Sigmoid colon (tissue), 7 donors: Measurements from ENCODE around the gene MMD. TPM values are rescaled to one million over a fixed set of nuclear protein-coding genes. Genes with fewer than 3 reads are reported as not detected.

ENCODE experiments used
- DNase-seq: peaks from one replicate; pipeline ENCODE4 v3.0.0-alpha.2; 2019
- H3K27ac ChIP-seq, 4 donors: fragments of 200-600 bp; sonication (generic); one replicate each; pipeline ENCODE4 v1.5.1; 2016 to 2019; ENCODE audit warnings: mild to moderate bottlenecking in 1 of 4
- H3K27me3 ChIP-seq, 3 donors: fragments of 200-600 bp; sonication (generic); one replicate each; pipeline ENCODE4 v1.5.1; 2019; ENCODE audit warnings: mild to moderate bottlenecking in 1 of 3
- H3K36me3 ChIP-seq, 4 donors: fragments of 200-600 bp; sonication (generic); one replicate each; pipeline ENCODE4 v1.5.1; 2016 to 2019
- H3K4me1 ChIP-seq, 4 donors: fragments of 200-600 bp; sonication (generic); one replicate each; pipeline ENCODE4 v1.5.1; 2017 to 2019
- H3K4me3 ChIP-seq, 4 donors: fragments of 200-600 bp; sonication (generic); one replicate each; pipeline ENCODE4 v1.5.1; 2017 to 2019; ENCODE audit warnings: mild to moderate bottlenecking in 2 of 4, moderate library complexity in 1 of 4
- H3K9me3 ChIP-seq, 4 donors: fragments of 200-600 bp in 3 of 4; sonication (generic) in 3 of 4; one replicate each; pipeline versions ENCODE4 v1.5.1 to v1.6.1; 2013 to 2019
- CTCF ChIP-seq, 4 experiments: fragments of 450-650 bp in 3 of 4; fragments of 200-600 bp in 1 of 4; IDR thresholded peaks; one replicate each; pipeline ENCODE4 v1.5.1; 2016 to 2019; ENCODE audit warnings: antibody characterized with exemption in 4 of 4, mild to moderate bottlenecking in 3 of 4, moderate library complexity in 2 of 4
- EP300 ChIP-seq, 4 donors: sonication (generic); formaldehyde crosslinking; IDR thresholded peaks; one replicate each; pipeline ENCODE4 v1.6.1; 2017; ENCODE audit warnings: antibody characterized with exemption in 4 of 4
- POLR2A ChIP-seq, 2 donors: fragments of 450-650 bp; IDR thresholded peaks; one replicate each; pipeline ENCODE4 v1.6.1; 2016; ENCODE audit warnings: antibody characterized with exemption in 2 of 2, mild to moderate bottlenecking in 2 of 2, moderate library complexity in 2 of 2
- POLR2AphosphoS5 ChIP-seq, 4 donors: sonication (generic); formaldehyde crosslinking; IDR thresholded peaks; one replicate each; pipeline ENCODE4 v1.6.1; 2017; ENCODE audit warnings: antibody characterized with exemption in 4 of 4
- WGBS, 2 donors: extraction: QIAGEN DNeasy Blood & Tissue Kit; methylation state at CpG; one replicate each; pipeline ENCODE4 v1.1.7; 2013; 5-methylcytosine and 5-hydroxymethylcytosine counted together
- intact Hi-C: fragments of 100-400 bp; cut with DNase I; formaldehyde crosslinking; loops from one replicate; pipeline ENCODE4 v1.15.1; 2023
- polyA plus RNA-seq, 3 donors: library from polyadenylated mRNA; stranded (reverse); fragments of 200-250 nt; gene quantifications; one replicate each; pipeline ENCODE4 v1.2.3, GENCODE V29; 2013
- total RNA-seq, 4 donors: library from RNA; depleted of rRNA; stranded (reverse); fragments of >200 nt; gene quantifications; one replicate each; pipeline ENCODE4 v1.1.0, GENCODE V29; 2016
- donor health status: healthy with polysubstance abuse.
- donor health status: Bipolar disorder and iron deficiency.
- donor health status: healthy.

The MMD gene
- total and polyA plus RNA-seq, 7 donors: 12.0 to 51.3 (median 26.9) TPM

- Histone ChIP-seq H3K4me1 (peaks cover 0 to 27% (median 20%) of the 10 kb centered on the region in 4 donors), H3K27ac (no peak overlapping the region), H3K27me3 (no peaks in the 10 kb centered on the region), H3K4me3 (no peak overlapping the region), H3K36me3 (no peaks in the 10 kb centered on the region), H3K9me3 (no peaks in the 10 kb centered on the region)
- 27 to 62% methylated on average over 4 of the region's 4 CpGs for WGBS, 2 donors
- DNase-seq: no peak
- TF ChIP-seq EP300 (IDR thresholded peaks at IDR 0.05) (no peak), POLR2A (IDR thresholded peaks at IDR 0.05) (no peak), CTCF (IDR thresholded peaks at IDR 0.05) (no peak), POLR2AphosphoS5 (IDR thresholded peaks at IDR 0.05) (no peak)
- intact Hi-C loops: loop anchor here (5.0 kb wide), 1 partner anchor 67 kb away; no protein-coding TSS in a partner anchor
Measured at GRCh38 chr17:55430541-55431288, 9.1 kb upstream of the MMD start.

GRCh38 chr17:55427587-55427882 is 5.9 kb upstream of the MMD start:
- TF ChIP-seq CTCF (IDR thresholded peaks at IDR 0.05) (no peak), POLR2AphosphoS5 (IDR thresholded peaks at IDR 0.05) (no peak), POLR2A (IDR thresholded peaks at IDR 0.05) (no peak)
- WGBS, 2 donors: 85 to 97% methylated on average over 2 of the region's 2 CpGs
- peak overlapping the region in 1 of 4 donors; percentile 44 for H3K27ac ChIP-seq

GRCh38 chr17:55426851-55427586 is 5.4 kb upstream of the MMD start:
- Histone ChIP-seq H3K4me3 (no peak overlapping the region), H3K36me3 (no peaks in the 10 kb centered on the region), H3K4me1 (peaks cover 0 to 10% (median 6%) of the 10 kb centered on the region in 4 donors), H3K27ac (peak overlapping the region in 1 of 4 donors; percentile 44), H3K9me3 (no peaks in the 10 kb centered on the region), H3K27me3 (no peaks in the 10 kb centered on the region)
- intact Hi-C loops: loop anchor here (10.0 kb wide), 1 partner anchor 162 kb away; the partner anchor contains the start of gene HLF
- 69 to 80% methylated on average over 2 of the region's 2 CpGs for WGBS, 2 donors
- no peak for DNase-seq
- no peak for TF ChIP-seq EP300 (IDR thresholded peaks at IDR 0.05)
- TF ChIP-seq POLR2AphosphoS5 (IDR thresholded peaks at IDR 0.05): no peak
- no peak for TF ChIP-seq POLR2A (IDR thresholded peaks at IDR 0.05)
- TF ChIP-seq CTCF (IDR thresholded peaks at IDR 0.05): no peak

More at GRCh38 chr17:55427587-55427882, 5.9 kb upstream of the MMD start:
- Histone ChIP-seq H3K27me3 (no peaks in the 10 kb centered on the region), H3K4me3 (no peak overlapping the region), H3K36me3 (no peaks in the 10 kb centered on the region), H3K9me3 (no peaks in the 10 kb centered on the region), H3K4me1 (peaks cover 0 to 10% (median 5%) of the 10 kb centered on the region in 4 donors)
- intact Hi-C loops: loop anchor here (10.0 kb wide), 1 partner anchor 163 kb away; the partner anchor contains the start of gene HLF
- no peak for DNase-seq

- H3K4me1 ChIP-seq: peaks cover 0 to 14% (median 10%) of the 10 kb centered on the region in 4 donors
- TF ChIP-seq POLR2A (IDR thresholded peaks at IDR 0.05): no peak
- no peak for TF ChIP-seq CTCF (IDR thresholded peaks at IDR 0.05)
- no peak for TF ChIP-seq POLR2AphosphoS5 (IDR thresholded peaks at IDR 0.05)
- no peak for TF ChIP-seq EP300 (IDR thresholded peaks at IDR 0.05)
- 30 to 44% methylated on average over 4 of the region's 4 CpGs for WGBS, 2 donors
- no peak overlapping the region for H3K27ac ChIP-seq
- intact Hi-C loops: loop anchor here (10.0 kb wide), 1 partner anchor 160 kb away; the partner anchor contains the start of gene HLF
- H3K4me3 ChIP-seq: no peak overlapping the region
- no peaks in the 10 kb centered on the region for H3K9me3 ChIP-seq
- no peaks in the 10 kb centered on the region for H3K36me3 ChIP-seq
- H3K27me3 ChIP-seq: no peaks in the 10 kb centered on the region
- DNase-seq: no peak
Measured at GRCh38 chr17:55424893-55425540, 3.4 kb upstream of the MMD start.
